Thymus (tissue), 11 donors: ENCODE results near the gene SPATA45. TPM values are rescaled to one million over a fixed set of nuclear protein-coding genes. Genes with fewer than 3 reads are reported as not detected.

Source experiments
- DNase-seq, 9 donors: peaks; one replicate each; pipeline ENCODE4 v3.0.0-alpha.2; 2013; ENCODE audit warnings: low spot score in 9 of 9, low read depth in 6 of 9, missing footprints in 1 of 9
- H3K27ac ChIP-seq, 2 donors: one replicate each; pipeline ENCODE4 v1.5.1; 2013; ENCODE audit warnings: control low read depth in 1 of 2, low read depth in 1 of 2, low read length in 1 of 2, mild to moderate bottlenecking in 1 of 2, moderate library complexity in 1 of 2
- H3K27me3 ChIP-seq, 2 donors: one replicate each; pipeline ENCODE4 v1.5.1; 2013; ENCODE audit warnings: low read length in 1 of 2; ENCODE audit not compliant: control insufficient read depth in 2 of 2, insufficient read depth in 1 of 2
- H3K36me3 ChIP-seq, 2 donors: one replicate each; pipeline ENCODE4 v1.5.1; 2013; ENCODE audit warnings: low read length in 1 of 2, mild to moderate bottlenecking in 1 of 2, moderate library complexity in 1 of 2; ENCODE audit not compliant: control insufficient read depth in 2 of 2, insufficient read depth in 2 of 2
- H3K4me1 ChIP-seq, 2 donors: one replicate each; pipeline ENCODE4 v1.5.1; 2013; ENCODE audit warnings: low read length in 2 of 2; ENCODE audit not compliant: control insufficient read depth in 2 of 2, insufficient read depth in 2 of 2
- H3K4me3 ChIP-seq, 2 donors: one replicate each; pipeline ENCODE4 v1.5.1; 2013; ENCODE audit warnings: low read length in 2 of 2, control low read depth in 1 of 2, mild to moderate bottlenecking in 1 of 2
- H3K9me3 ChIP-seq, 2 donors: one replicate each; pipeline ENCODE4 v1.5.1; 2013; ENCODE audit warnings: low read length in 1 of 2, mild to moderate bottlenecking in 1 of 2; ENCODE audit not compliant: control insufficient read depth in 2 of 2, insufficient read depth in 1 of 2
- WGBS: extraction: QIAGEN DNeasy Blood & Tissue Kit; methylation state at CpG from one replicate; pipeline ENCODE4 v1.1.7; 2013; 5-methylcytosine and 5-hydroxymethylcytosine counted together
- polyA plus RNA-seq: library from polyadenylated mRNA; stranded (reverse); fragments of 200-250 nt; gene quantifications from one replicate; pipeline ENCODE4 v1.2.3, GENCODE V29; 2013
- total RNA-seq: library from RNA; stranded (reverse); fragments of 120-200 nt; gene quantifications from one replicate; pipeline ENCODE4 v1.2.4, GENCODE V29; 2013
- donor health status: healthy.

SPATA45 gene
- total and polyA plus RNA-seq, 2 donors: 0.18 to 0.33 TPM

GRCh38 chr1:212820969-212821368, 26.5 kb downstream of the SPATA45 start:
- H3K36me3 ChIP-seq: no peaks in the 10 kb centered on the region
- 96% methylated on average over 2 of the region's 2 CpGs for WGBS

GRCh38 chr1:212819726-212820125, 27.7 kb downstream of the SPATA45 start:
- no peak for DNase-seq
- Histone ChIP-seq H3K27ac (no peak overlapping the region), H3K27me3 (no peaks in the 10 kb centered on the region), H3K4me1 (peaks cover 0 to 3% of the 10 kb centered on the region in 2 donors), H3K36me3 (peaks cover 0 to 6% of the 10 kb centered on the region in 2 donors), H3K9me3 (peaks cover 0 to 6% of the 10 kb centered on the region in 2 donors), H3K4me3 (no peak overlapping the region)
- WGBS: 20% methylated on average over 5 of the region's 5 CpGs

More at GRCh38 chr1:212820969-212821368, 26.5 kb downstream of the SPATA45 start:
- DNase-seq: no peak
- peaks cover 0 to 3% of the 10 kb centered on the region in 2 donors for H3K4me1 ChIP-seq
- H3K27me3 ChIP-seq: no peaks in the 10 kb centered on the region
- no peak overlapping the region for H3K27ac ChIP-seq
- H3K4me3 ChIP-seq: no peak overlapping the region
- H3K9me3 ChIP-seq: peaks cover 0 to 17% of the 10 kb centered on the region in 2 donors

- 98% methylated on average over 3 of the region's 3 CpGs for WGBS
- DNase-seq: no peak
- Histone ChIP-seq H3K4me1 (peaks cover 0 to 3% of the 10 kb centered on the region in 2 donors), H3K9me3 (no peaks in the 10 kb centered on the region), H3K27me3 (no peaks in the 10 kb centered on the region), H3K36me3 (peaks cover 0 to 11% of the 10 kb centered on the region in 2 donors), H3K27ac (no peak overlapping the region), H3K4me3 (no peak overlapping the region)
Measured at GRCh38 chr1:212816567-212817278, 30.7 kb downstream of the SPATA45 start.

GRCh38 chr1:212814537-212815334, 32.7 kb downstream of the SPATA45 start:
- DNase-seq: peak in 1 of 9 donors; percentile 25
- no peaks in the 10 kb centered on the region for H3K9me3 ChIP-seq
- no peaks in the 10 kb centered on the region for H3K27me3 ChIP-seq
- no peak overlapping the region for H3K27ac ChIP-seq
- no peak overlapping the region for H3K4me3 ChIP-seq
- no peaks in the 10 kb centered on the region for H3K4me1 ChIP-seq
- 84% methylated on average over 5 of the region's 5 CpGs for WGBS
- H3K36me3 ChIP-seq: peaks cover 0 to 11% of the 10 kb centered on the region in 2 donors

- no peaks in the 10 kb centered on the region for H3K9me3 ChIP-seq
- no peak overlapping the region for H3K4me3 ChIP-seq
- peaks cover 0 to 46% of the 10 kb centered on the region in 2 donors for H3K36me3 ChIP-seq
- DNase-seq: no peak
- WGBS: 98% methylated on average over 3 of the region's 3 CpGs
- H3K27ac ChIP-seq: no peak overlapping the region
- no peaks in the 10 kb centered on the region for H3K27me3 ChIP-seq
- no peaks in the 10 kb centered on the region for H3K4me1 ChIP-seq
Measured at GRCh38 chr1:212805767-212806166, 41.7 kb downstream of the SPATA45 start.

- H3K9me3 ChIP-seq: no peaks in the 10 kb centered on the region
- H3K4me1 ChIP-seq: peaks cover 0 to 9% of the 10 kb centered on the region in 2 donors
- H3K36me3 ChIP-seq: peaks cover 8 to 39% of the 10 kb centered on the region in 2 donors
- no peak overlapping the region for H3K4me3 ChIP-seq
- H3K27ac ChIP-seq: no peak overlapping the region
- DNase-seq: no peak
- 96% methylated on average over 3 of the region's 3 CpGs for WGBS
- H3K27me3 ChIP-seq: no peaks in the 10 kb centered on the region
Measured at GRCh38 chr1:212797681-212798080, 49.8 kb downstream of the SPATA45 start.

GRCh38 chr1:212794561-212795014, 52.9 kb downstream of the SPATA45 start:
- 89% methylated on average over 1 of the region's 1 CpG for WGBS
- H3K27ac ChIP-seq: peak overlapping the region; percentile 20 to 43
- H3K4me1 ChIP-seq: peaks cover 2 to 16% of the 10 kb centered on the region in 2 donors
- H3K9me3 ChIP-seq: no peaks in the 10 kb centered on the region
- peaks cover 8 to 19% of the 10 kb centered on the region in 2 donors for H3K36me3 ChIP-seq
- no peak overlapping the region for H3K4me3 ChIP-seq
- H3K27me3 ChIP-seq: no peaks in the 10 kb centered on the region
- peak in 7 of 9 donors; percentile 14 to 74 (median 37) for DNase-seq

GRCh38 chr1:212792396-212792908, 55.0 kb downstream of the SPATA45 start:
- H3K4me3 ChIP-seq: peak overlapping the region; percentile 76 to 80
- H3K4me1 ChIP-seq: peaks cover 2 to 16% of the 10 kb centered on the region in 2 donors
- no peaks in the 10 kb centered on the region for H3K27me3 ChIP-seq
- WGBS: 28% methylated on average over 16 of the region's 16 CpGs
- H3K9me3 ChIP-seq: no peaks in the 10 kb centered on the region
- peak in 1 of 9 donors; percentile 19 for DNase-seq
- H3K27ac ChIP-seq: peak overlapping the region; percentile 81 to 85
- peaks cover 3 to 7% of the 10 kb centered on the region in 2 donors for H3K36me3 ChIP-seq
